ENCODE results near the gene PXDC1.

Gene PXDC1

DNA sequence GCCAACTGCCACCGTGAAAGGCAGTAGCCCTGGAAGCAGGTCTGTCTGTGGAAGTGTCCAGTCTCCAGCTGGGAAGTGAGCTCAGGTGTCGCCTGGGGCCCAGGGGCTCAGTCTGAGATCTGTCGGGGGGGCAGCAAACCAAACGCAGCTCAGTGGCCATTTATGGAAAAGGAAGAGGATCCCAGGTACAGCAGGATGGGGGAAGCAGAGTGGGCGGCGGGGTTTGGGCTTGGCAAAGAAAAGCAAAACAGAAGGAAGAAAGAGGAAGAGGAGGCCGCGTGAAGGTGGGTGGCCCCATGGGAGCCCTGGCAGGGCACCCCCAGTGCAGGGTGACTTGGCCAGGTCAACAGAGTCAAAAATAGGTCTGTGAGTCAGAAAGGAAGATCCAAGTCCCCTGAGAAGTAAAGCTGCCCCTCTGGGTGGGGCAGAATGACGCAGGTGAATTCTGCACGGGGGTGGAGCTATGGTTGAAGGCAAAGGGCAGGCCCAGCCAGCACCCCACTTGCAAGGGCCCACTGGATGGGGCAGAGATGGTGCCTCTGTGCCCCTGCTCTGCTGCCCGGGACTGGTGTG lies 5.3 kb downstream of the PXDC1 start:
- no peak for DNase-seq

DNA sequence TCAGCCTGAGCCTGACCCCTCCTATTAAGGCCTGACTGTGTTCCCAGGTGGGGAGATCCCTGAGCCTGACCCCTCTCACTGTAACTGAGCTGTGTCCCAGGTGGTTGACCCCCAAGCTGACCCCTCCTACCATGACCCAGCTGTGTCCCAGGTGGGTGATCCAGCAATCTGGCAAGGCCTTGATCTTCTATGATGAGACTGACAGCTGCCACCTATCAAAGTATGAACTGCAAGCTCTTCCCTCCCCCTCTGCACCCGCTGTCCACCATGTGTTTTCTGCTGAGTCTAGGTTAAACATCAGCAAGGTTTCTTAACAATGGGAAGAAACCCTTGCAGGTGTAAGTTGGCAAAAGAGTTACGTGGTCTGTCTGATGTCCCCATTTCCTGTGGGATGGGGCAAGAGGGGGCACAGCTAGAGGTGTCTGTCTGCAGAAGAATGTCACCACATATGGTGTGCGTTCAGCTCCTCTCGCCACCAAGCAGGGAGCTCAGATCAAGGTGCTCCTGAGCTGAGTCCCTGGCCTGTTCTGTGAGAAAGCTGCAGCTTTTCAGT lies 5.9 kb downstream of the PXDC1 start:
- no peak for DNase-seq

GRCh38 chr6:3744901-3745470 lies 6.5 kb downstream of the PXDC1 start:
- no peak for DNase-seq

DNA sequence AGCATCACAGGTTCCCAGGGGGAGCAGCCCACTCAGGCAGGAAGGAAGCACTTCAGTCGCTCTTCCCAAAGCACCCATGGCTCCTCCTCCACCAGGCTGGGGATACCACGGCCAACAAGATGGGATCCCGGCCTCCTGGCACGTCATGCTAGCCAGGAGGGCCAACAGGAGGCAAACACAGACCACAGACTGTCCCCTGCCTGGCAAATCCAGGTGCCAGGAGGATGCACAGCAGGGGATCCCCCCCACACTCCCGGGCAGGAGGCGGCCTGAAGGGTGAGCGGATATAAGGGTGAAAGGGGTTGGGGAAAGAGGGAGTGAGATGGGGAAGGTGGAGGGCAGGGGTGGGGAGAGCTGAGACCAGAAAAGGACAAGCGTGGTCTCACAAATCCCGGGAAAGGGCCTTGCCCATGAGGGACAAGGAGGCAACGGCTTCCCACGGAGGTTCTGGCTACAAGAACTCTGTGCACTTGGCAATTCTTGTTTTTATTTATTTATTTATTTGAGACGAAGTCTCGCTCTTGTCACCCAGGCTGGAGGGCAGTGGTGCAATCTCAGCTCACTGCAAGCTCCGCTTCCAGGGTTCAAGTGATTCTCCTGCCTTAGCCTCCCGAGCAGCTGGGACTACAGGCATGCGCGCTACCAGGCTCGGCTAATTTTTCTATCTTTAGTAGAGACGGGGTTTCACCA lies 7.2 kb downstream of the PXDC1 start:
- no peak for DNase-seq

- no peak for DNase-seq
Measured at GRCh38 chr6:3743541-3743940, 8.0 kb downstream of the PXDC1 start.

DNA sequence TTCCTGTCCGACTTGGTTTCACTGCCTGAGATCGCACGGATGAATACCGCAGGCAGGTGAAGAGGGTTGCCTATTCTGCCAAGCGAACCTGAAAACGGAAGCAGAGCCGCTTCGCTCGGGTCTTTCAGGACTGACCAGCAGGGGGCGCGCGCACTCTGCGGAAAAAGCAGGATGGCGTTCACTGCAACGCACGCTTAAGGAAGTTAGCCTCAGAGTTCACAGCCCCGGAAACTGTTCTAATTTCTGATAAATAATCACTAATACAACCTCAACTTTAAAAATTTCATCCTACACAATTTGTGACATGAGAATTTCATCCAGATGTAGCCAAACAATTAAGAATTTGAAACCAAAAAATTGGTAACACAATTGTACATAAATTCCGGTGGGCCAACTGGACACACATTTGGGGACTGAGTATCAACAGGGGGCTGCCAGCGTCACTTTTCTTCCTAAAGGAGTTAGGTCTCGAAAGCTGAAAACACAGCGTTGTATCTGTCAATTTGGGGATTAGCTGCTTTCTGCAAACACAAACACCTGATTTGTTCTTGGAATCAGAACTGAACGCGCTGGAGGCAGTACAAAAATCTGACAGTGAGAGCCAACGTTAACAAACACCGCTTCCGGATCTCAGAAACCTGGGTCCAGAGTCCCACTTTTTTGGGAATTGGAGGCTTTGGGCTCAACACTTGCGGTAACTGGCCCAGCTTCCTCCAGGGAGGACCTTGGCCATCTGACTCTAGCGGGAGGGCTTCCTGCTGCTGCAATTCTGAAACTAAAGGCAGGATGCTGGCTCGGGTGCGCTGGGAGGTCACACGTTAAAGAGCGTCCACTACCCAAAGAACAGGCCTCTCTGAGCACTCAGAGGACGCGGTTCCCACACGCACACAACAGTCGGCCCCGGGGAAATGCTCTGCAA lies 8.8 kb downstream of the PXDC1 start:
- peak; percentile 72 to 86 (median 86) for DNase-seq

DNA sequence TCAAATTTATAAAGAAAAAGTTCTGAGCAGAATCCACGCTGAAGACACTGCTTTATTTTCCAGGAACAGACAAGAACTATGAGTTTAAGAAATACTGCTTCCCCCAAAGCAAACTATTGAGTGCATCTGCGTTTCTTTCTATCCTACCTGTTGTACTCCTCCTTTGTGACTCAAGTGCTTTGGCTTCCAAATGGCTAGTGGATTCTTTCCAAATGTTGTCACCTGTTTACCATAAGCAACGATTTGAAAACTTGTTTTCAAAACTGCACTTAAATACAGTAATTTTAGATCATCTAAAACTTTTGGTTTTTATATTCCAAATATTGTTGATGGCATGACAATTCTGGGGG lies 9.5 kb downstream of the PXDC1 start:
- DNase-seq, result no peak

- DNase-seq, result peak in 2 of 3 experiments; percentile 38 to 53
Measured at GRCh38 chr6:3741477-3741871, 10.0 kb downstream of the PXDC1 start.

- peak in 2 of 3 experiments; percentile 30 to 53 for DNase-seq
Measured at GRCh38 chr6:3740551-3741476, 10.7 kb downstream of the PXDC1 start.

GRCh38 chr6:3739311-3739897 lies 12.1 kb downstream of the PXDC1 start:
- no peak for DNase-seq

- DNase-seq, result no peak
Measured at GRCh38 chr6:3738381-3739131, 13.0 kb downstream of the PXDC1 start.

- no peak for DNase-seq
Measured at GRCh38 chr6:3737831-3738210, 13.7 kb downstream of the PXDC1 start.

DNA sequence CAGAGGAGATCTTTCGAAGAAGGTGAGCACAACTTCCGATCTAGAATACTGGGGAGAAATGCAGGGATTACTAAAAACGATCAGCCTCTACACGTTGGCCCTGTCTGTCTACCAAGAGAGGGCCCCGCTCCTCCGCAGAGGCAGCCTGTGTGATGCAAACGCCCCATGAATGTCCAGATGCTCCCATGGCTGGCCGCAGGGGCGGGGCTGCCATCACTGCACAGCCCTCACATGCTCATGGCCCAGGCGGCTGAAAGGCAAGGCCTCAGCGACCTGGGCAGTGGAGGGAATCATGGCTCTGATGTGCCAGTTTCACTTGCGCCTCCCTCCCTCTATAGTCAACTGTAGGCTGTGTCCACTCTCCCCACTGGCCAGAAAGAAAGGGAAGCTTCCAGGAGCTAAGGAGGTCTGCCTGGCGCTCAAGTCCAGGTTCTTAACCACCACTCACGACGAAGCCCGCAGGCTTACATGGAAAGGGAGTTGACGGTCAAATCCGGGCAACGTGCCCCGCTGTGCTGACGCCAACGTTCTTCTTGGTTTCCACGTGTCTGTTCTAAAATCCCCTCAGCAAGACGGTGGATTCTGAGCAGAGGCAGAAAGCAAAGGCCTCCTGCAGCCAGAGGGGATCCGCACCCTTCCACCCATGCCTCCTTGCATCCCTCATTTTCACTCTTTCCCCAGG lies 14.2 kb downstream of the PXDC1 start:
- no peak for DNase-seq

DNA sequence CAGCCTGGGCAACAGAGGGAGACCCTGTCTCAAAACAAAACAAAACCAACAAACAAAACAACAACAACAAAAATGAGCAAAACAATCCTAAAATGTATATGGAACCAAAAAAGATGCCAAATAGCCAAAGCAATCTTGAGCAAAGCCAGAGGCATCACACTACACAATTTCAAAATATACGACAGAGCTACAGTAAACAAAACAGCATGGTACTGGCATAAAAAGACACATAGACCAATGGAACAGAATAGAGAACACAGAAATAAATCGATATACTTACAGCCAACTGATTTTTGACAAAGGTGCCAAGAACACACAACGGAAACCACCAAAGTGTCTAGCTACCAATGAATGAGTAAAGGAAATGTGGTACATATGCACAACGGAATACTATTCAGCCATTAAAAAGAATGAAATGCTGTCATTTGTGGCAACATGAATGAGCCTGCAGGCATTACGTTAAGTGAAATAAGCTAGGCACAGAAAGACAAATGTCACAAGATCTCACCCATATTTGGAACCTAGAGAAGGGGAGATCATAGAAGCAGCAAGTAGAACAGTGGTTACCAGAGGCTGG lies 16.4 kb downstream of the PXDC1 start:
- DNase-seq, result no peak

DNA sequence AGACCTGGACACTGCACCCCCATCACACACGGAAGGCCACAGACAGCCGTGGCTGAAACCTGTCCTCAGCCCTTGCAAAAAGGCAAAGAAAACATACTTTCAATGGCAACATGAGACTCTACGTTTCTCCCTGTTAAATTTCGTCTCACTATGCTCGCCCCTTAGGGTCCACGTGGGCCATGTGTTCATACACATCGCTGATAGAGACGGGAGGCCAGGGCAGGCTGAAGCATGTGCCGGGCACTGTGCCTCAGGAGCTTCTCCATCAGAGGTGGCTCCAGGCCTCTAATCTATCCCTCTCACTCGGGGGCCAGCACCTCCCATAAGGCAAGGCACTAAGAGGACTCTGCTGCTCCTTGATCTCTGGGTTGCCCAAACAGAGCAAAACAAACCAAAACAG lies 17.5 kb downstream of the PXDC1 start:
- no peak for DNase-seq

GRCh38 chr6:3733321-3733925 lies 18.1 kb downstream of the PXDC1 start:
- no peak for DNase-seq

- DNase-seq, result peak; percentile 58 to 86 (median 82)
Measured at GRCh38 chr6:3732345-3733141, 19.0 kb downstream of the PXDC1 start.

DNA sequence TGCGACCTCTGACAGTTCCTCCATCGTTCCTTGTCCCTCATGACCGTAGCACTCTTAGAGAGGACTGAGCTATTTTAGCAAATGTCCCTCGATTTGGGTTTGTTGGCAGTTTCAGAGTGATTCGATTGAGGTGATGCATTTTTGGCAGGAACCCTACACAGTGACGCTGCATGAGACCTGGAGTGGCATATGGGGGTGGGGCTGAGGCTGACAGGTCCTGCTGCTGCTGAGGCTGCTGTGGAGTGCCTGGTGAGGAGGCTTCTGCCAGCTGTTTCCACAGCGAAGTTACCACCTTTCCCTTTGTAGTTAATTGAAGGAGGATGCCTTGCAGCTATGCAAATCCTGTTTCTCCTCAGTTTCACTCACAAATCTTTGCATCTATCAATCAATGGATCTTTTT lies 19.8 kb downstream of the PXDC1 start:
- peak; percentile 7 to 48 (median 33) for DNase-seq

All from NCI-H1417 (cell line).